CD4-positive, alpha-beta T cell treated with Interferon alpha-2 for 1 hour (primary cell): ENCODE measurements around the gene HUNK.
"Not testable (repeated sequence)": the region's sequence is repeated elsewhere in the genome, so short reads cannot be mapped to it uniquely, and the experiment has no call there.

Experiments used
- DNase-seq, 2 donors: peaks; one replicate each; pipeline ENCODE4 v3.0.0-alpha.2; 2020 to 2022

The HUNK gene

DNA sequence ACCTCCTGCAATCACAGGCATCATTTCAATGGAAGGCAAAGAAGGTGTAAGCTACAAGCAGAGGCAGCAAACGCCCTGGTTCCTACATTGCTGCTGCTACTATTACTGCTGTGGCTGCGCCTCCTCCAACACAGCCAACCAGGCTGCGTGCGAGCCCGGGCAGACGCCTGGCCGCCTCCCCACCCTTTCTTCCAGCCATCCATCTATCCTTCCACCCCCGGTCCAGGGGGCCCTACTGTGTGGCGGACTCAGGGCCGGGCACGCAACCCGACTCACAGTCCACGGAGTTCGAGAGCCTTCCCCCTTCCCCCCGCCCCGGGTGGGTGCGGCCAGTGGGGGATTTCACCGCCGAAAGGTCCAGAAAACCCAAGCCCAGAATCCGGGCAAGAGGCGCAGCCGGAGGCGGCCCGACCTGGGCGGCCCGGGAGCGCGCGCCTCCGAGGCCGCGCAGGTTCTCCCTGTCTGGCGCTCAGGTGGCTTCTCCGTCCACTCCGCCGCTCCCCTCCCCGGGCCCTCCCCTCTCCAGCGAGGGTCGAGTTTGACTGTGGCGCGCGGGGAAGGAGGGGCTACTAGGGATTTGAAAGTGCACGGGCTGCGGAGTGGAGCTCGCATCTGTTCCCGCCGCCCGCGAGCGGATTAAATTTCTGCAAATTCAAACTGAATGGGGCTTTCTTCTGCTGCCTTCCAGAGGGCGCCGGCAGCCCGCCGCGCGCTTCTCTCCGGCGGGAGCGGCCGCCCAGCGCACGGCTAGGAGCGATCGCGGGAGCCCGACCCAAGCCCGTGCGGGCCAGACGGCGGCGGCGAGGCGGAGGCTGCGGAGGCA lies at the start of gene HUNK:
TSS of gene HUNK (plus strand) at position 569 of the 823 bp plus-strand sequence. CDS start 655 bp downstream, outside the sequence.
- DNase-seq: no peak

DNA sequence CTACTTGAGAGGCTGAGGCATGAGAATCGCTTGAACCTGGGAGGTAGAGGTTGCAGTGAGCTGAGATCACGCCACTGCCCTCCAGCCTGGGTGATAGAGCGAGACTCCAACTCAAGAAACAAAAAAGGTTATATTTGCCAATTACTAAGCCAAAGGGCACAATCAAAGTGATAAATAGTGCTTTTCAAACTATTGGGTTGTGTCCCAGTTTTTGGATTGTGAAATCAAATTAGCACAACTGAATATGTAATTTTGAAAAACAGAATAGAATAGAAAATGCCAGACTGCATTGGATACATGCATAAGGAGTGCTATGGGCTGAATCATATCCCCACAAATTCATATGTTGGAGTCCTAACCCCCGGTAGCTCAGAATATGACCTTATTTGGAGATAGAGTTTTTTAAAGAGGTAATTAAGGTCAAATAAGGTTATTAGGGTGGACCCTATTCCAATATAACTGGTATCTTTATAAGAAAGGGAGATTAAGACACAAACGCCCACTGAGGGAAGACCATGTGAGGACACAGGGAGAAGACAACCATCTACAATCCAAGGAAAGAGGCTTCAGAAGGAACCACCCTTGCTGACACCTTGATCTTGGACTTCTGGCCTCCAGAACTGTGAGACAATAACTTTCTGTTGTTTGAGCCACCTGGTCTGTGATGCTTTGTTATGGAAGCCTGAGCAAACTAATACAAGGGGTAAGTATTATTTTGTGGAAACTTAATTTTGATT lies 42.9 kb upstream of the HUNK start:
- DNase-seq: no peak

DNA sequence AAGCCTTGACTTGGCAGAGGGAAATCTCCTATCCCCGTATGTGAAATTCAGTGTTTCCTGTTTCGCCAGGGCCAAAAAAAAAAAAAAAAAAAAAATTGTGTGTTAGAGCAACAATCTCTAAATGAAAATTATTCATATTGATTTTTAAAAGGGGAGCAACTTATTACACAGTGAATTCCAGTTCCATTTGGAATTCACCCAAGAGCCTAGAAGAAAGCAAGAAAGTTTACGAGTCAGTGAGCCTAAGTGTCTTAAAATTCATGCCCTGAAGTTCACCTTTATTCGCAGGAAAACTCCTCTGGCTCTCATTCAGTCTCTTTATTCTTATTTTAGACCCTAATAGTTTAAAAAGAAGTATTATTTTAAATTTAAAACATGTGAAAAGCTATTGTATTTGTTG lies 42.1 kb upstream of the HUNK start:
- no peak for DNase-seq

DNA sequence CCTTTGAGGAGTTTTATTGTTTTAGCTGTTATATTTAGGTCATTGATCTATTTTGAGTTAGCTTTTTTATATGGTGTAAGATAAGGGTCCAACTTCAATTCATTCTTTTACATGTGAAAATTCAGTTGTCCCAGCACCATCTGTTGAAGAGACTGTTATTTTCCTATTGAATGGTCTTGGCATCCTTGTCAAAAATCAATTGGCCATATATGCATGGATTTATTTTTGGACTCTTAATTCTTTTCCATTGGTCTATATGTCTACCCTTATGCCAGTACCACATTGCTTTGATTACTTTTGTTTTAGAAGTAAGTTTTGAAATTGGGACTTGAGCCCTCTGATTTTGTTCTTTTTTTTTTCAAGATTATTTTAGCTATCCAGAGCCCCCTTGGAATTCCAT lies 35.8 kb upstream of the HUNK start:
- DNase-seq: no peak

DNA sequence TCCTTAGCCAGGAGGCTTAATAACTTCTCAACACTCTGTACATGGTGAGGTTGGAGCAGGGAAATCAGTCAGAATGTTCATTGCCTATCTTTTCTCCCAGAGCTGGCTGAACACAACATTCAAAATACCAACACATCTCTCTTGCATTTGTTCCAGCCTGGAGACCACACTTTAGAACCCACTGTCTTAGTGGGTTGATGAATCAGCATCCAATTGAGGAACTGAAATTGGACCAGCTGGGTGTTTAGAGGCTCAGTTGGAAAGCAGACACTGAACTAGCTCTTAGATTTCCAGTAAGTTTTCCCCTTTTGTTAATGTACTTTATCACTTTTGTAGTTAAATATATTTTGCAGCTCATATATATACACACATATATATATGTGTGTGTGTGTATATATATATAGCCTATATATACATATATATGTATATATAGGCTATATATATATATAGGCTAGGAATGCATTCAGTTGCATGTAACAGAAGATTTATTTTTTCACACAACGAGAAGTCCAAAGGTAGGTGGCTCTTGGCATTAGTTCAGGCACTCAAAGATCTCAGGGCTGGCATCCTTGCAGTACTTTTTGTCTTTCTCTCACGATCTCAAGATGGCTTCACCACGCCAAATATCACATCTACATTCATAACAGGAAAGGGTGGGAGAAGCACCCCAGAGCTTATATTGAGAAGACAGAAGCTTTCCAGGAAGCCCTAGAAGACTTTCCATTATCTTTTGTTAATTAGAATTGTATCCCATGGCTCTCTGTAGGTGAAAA lies 35.0 kb upstream of the HUNK start:
- DNase-seq: no peak

DNA sequence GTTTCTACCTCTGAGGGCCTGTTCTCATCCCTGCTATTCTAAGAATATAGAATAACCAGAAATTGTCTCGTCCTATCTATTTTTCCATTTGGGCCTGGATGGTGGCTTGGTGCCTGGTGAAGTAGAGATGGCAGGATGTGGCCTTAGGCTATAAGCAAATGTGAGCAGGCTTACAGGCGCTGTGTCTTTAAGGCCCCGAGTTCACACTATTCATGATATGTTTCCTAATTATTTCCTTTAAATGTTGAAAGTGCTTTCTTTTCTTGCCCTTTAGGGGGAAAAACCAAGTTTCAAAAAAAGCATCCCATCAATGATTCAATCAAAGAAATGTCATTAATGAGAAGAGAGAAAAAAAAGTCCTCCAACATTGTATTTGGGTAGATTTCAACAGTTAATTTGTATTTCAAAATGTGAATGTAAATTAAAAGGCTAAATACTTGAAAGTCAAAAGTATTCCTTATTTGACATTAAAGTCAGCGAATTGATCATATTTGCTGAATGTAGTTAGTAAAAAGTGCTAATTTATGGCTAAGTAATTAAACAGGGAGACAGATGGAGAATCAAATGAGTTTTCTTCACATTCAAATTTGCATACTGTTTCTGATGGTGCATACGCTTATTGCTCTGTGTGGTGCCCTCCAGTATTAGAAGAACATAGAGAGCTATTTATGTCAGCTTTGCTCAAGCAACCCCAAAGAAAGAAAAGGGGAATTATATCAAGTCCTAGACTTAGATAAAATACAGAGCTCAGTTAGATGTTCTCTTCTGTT lies 34.0 kb upstream of the HUNK start:
- DNase-seq: no peak

DNA sequence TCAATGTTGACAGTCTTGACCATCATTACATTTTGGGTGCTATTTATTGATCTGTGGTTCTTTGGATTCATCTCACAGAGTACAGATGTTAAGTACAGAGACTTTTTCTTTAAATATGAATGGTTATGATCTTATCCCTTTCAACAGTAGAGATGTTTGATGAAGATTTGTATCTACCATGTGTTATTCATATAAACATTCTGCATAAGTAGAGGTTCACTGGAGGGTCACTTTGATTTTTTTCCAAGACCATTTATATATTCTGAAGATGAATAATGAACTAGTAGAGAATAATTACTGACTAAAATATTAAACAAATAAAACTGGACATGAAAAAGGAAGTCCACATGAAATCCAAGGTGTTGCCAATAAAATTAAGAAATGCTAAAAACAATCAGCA lies 28.6 kb upstream of the HUNK start:
- no peak for DNase-seq

DNA sequence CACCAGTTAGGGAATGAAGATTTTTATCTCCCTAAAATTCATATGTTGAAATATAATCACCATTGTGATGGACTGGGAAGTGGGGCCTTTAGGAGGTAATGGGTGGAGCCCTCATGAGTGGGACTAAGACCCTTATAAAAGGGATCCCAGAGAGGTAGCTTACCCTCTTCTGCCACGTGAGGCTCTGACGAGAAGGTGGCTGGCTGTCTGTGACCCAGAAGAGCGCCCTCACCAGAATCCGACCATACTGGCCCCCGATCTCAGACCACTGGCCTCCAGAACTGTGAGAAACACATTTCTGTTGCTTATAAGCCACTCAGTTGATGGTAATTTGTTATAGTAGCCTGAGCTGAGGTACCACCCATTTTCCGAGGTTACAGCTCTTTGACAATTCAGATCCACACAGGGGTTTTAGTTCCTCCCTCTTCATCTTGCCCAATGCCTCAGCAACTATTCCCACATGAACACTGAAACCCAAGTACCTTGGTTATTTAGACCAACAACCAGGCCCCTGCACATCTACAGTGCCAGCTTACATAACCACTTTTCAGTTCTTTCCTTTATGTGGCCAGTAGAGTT lies 27.6 kb upstream of the HUNK start:
- no peak for DNase-seq

DNA sequence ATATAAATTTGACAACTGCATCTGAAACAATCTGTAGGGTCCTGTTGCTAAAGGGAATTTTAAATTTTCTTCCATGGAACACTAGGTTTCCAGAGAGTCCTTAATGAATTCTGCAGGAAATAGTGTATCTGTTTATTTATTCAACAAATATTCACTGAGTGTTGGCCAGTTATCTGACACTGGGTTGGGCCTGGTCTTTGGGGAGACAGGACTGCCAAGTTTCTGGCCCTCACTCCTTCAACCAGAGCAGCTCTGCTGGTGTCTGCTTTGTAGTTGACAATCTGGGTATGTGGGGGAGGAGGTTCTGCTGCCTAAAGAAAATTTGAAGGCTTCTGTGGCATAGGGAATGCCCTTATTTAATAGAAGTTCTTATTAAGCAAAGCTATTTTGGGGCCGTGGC lies 26.1 kb upstream of the HUNK start:
- DNase-seq: no peak

DNA sequence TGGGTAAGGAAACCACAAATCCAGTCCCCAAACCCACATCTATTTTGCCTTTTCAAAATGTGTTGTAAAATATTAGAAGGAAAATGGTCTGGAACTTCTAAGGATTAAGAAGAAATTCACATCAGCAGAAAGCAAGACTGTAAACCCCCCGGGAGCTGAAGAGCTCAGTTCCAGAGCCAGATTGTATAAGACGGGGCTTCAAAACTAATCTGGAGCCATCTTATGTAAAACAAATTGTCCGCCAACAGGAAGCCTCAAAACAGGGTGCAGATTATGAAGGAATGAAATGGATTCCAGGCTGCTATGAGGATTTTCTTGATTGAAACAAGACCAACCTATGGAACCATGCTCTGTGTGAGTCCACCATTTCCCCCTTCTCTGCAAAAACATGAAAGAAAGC lies 25.1 kb upstream of the HUNK start:
- no peak for DNase-seq

DNA sequence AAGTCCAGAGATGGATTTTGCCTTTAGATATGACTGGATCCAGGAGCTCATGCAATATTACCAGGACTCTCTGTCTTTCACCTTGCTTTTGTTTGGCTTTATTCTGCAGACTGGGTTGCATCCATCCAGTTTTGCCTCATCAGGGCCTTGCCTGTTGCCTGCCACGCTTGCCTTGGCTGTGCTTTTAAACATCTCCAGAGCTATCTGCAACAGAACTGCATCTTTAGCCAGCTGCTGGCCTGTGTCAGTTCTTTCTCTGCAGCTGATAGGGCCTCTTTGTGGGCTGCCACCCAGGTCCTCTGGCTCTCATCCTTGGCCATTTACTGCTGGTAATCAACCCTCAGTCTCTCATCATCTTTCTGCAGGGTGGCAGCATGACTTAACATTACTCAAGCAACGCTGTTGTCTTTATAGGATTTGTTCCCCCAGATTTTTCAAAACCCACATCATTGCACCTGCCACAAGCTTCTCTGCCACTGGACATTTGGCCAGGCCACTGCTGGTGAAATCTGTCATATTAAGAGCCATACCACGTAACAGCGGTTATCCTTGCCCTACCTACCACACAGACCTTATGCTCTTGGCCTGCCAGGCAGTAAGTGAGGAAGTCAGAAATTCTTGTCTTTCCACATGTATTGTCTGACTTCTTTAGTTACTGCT lies 24.4 kb upstream of the HUNK start:
- no peak for DNase-seq

DNA sequence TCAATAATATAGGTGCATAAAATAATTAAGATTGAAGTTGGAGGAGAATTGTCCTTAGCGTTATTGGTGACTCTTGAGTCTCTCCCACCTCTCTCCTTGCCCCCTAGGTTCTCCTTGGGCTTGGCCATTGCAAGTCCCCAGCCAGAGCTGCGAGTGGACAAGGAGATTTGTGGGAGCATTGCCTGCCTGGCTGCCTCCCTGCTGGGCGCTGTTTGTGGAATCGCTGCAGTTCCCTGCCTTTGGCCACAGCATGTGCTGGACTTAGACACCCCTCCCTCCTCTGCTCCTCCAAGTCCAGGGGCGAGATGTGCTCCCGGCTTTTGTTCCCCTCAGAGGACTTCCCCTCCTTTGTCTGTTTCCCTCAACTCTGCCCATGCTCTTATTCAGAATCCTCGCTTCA lies 21.9 kb upstream of the HUNK start:
- DNase-seq: no peak

DNA sequence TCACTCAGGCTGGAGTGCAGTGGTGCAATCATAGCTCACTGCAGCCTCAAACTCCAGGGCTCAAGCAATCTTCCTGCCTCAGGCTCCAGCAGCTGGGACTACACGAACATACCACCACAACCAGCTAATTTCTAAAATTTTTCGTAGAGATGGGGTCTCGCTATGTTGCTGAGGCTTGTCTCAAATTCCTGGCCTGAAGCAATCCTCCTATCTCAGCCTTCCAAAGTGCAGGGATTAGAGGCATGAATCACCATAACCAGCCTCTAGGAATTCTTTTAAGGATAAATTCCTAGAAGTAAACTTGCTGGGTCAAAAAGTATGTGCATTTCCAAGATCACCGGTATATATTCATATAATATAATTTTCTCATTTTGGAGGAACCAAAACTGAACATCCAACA lies 17.6 kb upstream of the HUNK start:
- no peak for DNase-seq

DNA sequence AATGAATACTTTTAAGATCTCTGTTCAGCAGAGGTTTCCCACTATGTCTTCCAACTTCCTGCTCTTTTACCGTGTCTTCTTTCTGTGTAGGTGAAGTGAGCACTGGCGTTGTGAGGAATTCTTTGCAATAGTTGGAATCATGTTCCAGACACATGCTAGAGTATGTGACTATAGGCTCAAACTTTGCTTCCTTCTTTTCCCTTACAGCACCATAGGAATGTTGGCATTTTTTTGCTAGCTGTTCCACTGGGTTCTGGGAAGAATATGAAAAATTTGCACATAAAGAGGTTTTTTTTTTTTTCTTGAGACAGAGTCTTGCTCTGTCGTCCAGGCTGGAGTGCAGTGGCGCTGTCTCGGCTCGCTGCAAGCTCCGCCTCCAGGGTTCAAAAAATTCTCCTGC lies 15.7 kb upstream of the HUNK start:
- no peak for DNase-seq

DNA sequence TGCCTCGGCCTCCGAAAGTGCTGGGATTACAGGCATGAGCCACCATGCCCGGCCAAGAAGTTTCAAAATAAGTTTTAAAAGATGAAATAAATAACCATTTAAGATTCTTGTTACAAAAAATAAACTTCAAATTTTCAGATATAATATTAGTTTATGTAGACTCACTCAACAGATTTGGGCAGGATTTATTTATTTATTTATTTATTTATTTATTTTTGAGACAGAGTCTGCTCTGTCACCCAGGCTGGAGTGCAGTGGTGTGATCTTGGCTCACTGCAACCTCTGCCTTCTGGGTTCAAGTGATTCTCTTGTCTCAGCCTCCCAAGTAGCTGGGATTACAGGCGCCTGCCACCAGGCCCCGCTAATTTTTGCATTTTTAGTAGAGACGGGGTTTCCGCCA lies 15.2 kb upstream of the HUNK start:
- DNase-seq: not testable (repeated sequence)

DNA sequence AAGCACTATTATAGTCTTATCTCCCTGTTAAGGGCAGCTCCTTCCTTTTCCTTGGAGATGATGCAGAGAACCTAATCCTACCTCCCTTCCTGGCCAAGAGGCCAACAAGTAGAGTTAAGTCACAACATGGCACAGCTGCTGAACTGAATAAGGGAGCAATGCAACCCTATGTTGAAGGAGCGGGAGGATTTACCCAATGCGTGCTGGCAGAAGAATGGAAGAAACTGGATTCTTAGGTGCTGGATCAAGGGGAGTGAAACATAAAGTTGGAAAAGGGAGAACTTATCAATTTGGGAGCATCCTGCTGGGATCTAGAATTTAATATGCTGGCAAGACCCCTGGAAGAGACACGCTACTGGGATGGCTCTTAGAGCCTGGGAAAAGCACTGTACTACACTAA lies 12.0 kb upstream of the HUNK start:
- no peak for DNase-seq

DNA sequence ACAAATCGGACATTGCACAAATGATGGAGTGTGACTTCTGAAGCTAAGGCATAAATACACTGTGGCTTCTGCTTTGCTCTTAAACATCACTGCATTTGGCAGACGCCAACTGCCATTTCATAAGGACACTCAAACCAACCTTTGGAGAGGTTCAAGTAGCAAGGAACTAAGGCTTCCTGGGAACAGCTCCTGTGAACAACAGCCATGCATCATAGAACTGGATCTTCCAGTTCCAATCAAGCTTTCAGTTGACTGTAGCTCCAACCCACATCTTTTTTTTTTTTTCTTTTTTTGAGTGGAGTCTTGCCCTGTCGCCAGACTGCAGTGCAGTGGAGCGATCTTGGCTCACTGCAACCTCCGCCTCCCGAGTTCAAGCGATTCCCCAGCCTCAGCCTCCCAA lies 10.7 kb upstream of the HUNK start:
- DNase-seq: no peak

DNA sequence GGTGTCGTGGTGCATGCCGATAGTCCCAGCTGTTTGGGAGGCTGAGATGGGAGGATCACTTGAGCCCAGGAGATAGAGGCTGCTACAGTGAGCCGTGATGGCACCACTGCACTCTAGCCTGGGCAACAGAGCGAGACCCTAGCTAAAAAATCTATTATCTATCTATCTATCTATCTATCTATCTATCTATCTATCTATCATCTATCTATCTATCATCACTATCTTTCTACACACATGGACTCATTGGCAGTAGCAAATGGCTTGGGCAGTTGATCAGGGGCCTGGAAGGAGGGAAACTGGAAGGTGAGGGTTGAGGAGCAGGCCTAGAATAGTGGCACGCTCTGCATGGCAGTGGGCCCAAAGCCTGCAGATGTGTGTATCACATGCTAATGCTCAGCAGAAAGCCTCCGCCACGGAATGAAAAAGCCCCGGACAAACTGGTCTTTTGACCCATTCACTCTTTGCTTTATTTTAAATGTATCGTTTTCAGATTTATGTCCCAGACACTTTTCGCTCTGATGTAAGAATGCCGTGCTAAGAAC lies 7.3 kb upstream of the HUNK start:
- no peak for DNase-seq

DNA sequence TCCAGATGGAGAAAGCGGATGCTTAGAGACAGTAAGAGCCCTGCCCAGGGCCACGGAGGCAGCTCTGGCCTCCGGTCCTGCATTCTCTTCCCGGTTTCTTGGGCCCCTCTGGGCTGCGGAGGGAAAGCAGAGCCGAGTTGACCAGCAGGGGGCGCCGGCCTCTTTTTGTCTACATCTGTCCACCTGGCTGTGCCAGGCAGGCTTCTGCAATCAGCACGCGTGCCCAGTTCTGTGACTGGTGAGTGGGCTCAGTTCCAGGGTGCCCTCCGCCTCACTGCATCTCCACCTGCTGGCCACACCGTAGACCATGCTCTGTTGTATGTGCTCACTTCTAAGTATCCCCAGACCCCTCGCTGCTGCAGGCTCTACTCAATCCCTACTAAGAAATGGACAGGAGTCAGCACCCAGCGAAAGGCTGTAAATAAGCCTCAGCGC lies 6.7 kb upstream of the HUNK start:
- DNase-seq: peak; percentile 44 to 57

DNA sequence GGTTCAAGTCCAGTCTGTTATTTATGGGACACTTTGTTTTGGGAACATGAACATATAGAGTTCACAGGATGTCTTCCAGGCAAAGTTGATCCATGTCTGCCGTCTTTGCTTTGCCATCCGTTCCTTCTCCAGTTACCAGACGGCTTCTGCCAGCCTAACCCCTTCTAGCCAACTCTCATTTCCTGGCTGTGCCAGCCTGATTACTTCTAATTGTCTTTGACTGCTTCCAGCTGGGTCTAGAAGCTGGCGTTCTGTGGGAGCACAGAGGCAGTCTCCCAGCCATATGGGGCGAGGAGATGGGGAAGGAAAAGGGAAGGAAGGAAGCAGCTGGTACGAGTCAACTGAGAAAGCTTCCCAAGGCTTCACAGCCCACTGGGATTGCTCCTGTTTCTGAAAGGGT lies 3.1 kb upstream of the HUNK start:
- no peak for DNase-seq

DNA sequence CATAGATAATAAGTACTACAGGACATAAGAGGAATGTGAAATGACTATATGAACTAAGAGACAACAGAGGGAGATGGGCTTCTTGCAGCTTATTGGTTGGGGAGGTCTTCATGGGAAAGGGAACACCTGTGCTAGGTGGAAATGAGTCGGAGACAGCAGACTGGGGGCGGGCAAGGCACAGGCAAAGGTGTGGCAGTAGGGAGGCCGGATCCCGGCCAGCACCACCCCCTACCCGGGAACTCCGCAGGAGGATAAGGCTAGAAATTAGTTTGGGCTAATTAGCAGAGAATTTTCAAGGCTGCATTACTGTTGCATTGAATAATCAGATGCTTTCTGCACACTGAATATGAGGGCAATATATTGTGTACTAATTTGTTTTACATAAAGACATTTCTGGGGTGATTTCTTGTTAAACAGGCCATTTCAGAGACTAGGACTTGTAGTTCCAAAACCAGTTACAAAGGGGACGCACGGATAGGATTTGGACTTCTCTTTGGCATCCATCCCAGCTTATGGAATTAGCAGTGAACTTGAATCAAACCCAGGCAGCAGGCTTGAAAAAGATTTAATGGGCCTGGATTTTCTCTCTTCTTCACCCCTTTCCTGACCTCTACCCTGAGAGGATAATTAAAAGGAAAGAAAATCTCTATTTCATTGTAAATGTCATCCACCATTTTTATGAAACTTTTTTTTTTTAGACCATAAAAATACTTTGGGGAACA lies 2.2 kb upstream of the HUNK start:
- no peak for DNase-seq
